Hematopoietic multipotent progenitor cell (in vitro differentiated cells): ENCODE measurements around the gene SLC4A7. TPM values are rescaled to one million over a fixed set of nuclear protein-coding genes. Genes with fewer than 3 reads are reported as not detected.
"Not testable (repeated sequence)": the region's sequence is repeated elsewhere in the genome, so short reads cannot be mapped to it uniquely, and the experiment has no call there.

Experiments used
- DNase-seq, 3 donors: peaks; one replicate each; pipeline ENCODE4 v3.0.0-alpha.2; 2011 to 2015; ENCODE audit warnings: low read depth in 2 of 3, low spot score in 2 of 3
- total RNA-seq: library from RNA; depleted of rRNA; stranded (reverse); fragments of >200 nt; gene quantifications from one replicate; pipeline ENCODE4 v1.2.3, GENCODE V29; 2012

SLC4A7 gene
- total RNA-seq, 1 donor, result 9.7 TPM

DNA sequence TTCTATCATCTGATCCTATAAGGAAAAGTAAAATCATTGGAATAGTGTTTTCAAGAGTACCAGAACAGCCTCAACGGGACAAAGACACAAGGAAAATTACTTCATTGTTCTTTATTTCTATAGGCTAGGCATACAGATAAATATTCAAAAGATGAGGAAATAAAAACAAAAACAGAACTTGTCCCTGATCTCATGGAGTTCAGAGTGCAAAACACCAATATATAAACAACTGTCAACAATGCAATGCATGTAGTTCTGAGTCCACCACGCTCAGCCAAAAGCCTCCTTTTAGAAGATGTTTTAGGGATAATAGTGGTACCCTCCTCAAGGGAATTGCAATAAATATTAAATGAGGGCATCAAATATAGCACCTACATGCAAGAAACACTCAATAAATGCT, 4.6 kb upstream of the SLC4A7 start:
- no peak for DNase-seq

GRCh38 chr3:27487383-27487782, 3.2 kb upstream of the SLC4A7 start:
- no peak for DNase-seq

GRCh38 chr3:27486336-27486735, 2.2 kb upstream of the SLC4A7 start:
- DNase-seq, result no peak

DNA sequence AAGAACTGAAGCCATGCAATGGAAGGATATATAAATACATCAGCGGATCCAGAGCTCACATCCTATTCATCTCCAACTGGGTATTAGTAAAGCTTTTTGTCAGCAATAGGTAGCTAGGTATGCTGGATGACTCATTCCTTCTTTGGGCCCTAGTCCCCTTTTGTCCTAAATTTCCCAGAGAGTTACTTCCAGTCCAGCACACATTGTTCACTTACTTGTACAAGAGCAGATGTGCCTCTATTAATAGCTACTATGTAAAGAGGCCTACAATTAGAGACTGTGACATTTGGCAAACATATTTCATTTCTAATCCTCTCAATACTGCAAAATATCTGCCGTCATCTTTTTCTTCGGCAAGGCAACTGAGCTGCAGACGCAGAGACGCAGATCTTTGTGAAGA, 1.7 kb upstream of the SLC4A7 start:
- no peak for DNase-seq

DNA sequence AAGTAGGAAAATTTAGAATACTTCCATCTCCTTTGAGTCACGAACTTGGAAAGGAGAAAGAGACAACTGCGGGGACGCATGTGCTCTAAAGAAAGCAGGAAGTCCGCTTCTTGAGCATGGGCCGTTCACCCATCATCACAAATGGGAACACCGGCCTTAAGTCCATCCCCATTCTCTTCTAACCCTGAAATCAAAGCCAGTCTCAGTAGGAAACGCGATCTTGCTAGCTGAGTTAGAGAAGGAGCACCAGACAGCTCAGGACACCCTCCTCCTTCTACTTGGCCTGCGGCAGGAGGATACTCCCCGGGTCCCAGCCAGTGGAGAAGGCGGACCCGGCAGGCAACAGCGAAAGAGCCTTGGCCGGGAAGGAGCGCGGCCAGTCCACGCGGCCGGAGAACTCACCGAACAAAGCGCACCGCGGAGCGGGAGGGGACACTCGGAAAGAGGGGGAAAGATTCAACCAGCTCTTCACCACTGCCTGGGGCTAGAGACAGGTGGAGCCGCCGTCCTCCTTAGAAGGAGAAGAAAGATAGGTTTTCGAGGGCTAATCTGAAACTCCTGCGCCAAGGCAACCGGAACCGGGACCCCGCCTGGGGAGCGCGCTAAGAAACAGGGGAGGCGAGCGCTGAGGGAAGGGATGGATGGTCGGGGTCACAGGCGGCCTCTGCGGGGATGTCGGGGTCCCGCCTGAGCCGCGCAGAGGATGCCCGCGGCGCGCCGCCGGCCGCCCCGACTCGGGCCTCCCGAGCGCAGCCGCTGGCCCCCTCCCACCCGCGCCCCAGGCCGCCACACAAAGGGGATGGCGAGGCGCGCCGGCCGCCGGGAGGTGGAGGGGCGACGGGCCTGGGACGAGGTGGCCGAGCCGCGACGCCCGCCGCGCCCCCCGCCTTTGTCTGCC, 818 bp downstream of the SLC4A7 start:
- DNase-seq, result peak; percentile 17 to 31 (median 23)

GRCh38 chr3:27479806-27480543, 4.2 kb downstream of the SLC4A7 start:
- DNase-seq, result peak in 2 of 3 donors; percentile 9 to 41

GRCh38 chr3:27471923-27472550, 12.1 kb downstream of the SLC4A7 start:
- DNase-seq, result no peak

GRCh38 chr3:27468283-27468886, 15.8 kb downstream of the SLC4A7 start:
- no peak for DNase-seq

DNA sequence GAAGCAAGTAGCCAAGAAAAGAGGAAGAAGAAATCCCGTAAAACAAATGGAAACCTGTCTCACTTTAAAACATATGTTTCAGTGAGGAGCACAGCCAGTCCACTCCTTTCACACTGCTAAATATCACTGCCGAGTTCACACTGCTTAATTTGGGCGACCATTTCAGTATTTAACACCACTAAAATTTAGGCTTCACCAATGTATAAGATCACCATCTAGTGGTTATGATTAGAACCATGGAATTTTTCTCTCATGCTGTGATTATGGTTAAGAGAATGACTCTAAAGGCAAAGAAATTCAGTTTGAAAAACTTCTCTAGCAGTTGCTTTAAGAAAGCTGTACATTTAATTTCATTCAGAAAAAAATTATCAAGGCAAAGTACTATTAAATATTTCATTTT, 16.6 kb downstream of the SLC4A7 start:
- peak; percentile 11 to 76 (median 45) for DNase-seq

DNA sequence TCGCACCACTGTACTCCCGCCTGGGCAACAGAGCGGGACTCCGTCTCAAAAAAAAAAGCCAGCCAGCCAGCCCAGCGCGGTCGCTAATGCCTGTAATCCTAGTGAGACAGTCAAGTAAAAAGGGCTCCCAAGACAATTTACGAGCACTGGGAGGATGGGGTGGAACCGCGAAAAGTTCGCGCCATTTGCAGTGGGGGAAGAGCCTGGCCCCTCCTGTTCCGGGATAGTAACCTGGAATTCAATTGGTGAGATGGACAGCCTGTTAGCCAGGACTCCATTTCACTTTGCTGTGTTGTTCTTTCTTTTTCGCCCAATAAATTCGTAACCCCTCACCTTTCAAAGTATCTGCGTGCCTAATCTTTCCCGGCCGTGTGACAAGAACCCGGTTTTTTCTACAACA, 19.5 kb downstream of the SLC4A7 start:
- no peak for DNase-seq

- DNase-seq, result no peak
Measured at GRCh38 chr3:27462228-27462627, 22.0 kb downstream of the SLC4A7 start.

DNA sequence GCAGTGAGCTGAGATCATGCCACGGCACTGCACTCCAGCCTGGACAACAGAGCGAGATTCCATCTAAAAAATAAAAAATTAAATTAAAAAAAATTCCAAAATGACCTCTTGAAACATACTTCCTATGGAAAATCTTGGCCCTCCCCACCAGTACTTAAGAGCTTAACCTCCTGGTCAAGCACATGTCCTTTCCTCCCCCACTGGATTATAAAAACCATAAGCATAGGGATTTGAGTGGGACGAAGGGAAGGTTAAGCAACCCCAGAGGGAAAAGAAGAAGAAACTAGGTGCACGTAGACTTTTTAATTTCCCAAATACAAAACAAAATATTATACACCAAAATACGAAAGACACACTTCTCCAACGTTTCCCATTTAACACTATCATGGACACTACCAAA, 25.3 kb downstream of the SLC4A7 start:
- DNase-seq, result no peak

- DNase-seq, result no peak
Measured at GRCh38 chr3:27456554-27456953, 27.6 kb downstream of the SLC4A7 start.

DNA sequence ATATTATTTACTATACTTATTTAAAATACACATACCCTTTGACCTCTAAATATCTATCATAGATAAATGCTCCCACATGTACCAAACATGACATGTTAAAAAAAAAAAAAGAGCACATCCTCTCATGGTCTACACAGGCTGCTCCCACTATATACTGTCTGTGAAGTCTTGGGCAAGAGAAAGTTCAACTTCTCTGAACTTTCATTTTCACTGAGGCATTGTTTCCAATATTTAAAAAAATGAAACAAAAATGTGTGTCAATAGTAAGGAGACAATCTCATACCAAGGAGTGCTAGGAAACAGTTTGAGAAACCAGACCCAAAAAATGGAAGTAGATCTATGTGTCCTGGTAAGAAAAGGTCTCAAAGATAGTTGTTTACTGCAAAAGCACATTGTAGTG, 29.3 kb downstream of the SLC4A7 start:
- no peak for DNase-seq

DNA sequence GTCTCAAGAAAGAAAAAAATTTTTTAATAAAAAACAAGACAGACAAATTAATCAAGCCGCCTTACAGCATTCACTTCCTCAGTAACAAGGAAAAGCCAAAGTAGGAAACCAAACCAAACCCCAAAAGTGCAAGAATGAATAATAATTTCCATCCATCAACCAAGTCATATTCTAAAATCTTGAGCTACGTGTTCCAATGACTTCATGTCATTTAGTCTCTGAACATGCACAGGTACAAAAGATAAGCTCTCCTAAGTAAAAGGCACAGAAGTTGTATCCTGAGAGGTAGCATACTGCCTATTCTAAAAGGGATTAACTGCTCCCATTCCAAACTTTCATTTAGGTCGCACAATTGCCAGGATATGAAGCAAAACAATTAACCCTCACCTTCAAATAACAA, 29.7 kb downstream of the SLC4A7 start:
- DNase-seq, result no peak

GRCh38 chr3:27452368-27453090, 31.7 kb downstream of the SLC4A7 start:
- no peak for DNase-seq

DNA sequence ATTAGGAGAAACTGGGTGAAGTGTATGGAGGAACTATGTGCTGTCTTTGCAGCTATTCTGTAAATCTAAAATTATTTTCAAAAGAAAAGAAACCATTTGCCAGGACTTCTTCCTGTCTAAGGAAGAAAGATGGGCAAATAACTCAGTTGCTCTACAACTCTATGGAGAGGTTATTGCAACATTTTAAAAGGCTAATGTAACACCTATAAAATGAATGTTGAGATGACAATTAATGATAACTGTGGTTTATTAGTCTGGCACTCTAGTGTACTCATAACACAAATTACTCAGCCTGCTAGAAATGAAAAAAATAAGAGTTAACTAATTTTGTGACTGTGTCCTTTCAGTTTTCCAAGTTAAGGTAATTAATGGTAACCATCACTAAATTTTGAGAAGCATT, 32.3 kb downstream of the SLC4A7 start:
- no peak for DNase-seq

DNA sequence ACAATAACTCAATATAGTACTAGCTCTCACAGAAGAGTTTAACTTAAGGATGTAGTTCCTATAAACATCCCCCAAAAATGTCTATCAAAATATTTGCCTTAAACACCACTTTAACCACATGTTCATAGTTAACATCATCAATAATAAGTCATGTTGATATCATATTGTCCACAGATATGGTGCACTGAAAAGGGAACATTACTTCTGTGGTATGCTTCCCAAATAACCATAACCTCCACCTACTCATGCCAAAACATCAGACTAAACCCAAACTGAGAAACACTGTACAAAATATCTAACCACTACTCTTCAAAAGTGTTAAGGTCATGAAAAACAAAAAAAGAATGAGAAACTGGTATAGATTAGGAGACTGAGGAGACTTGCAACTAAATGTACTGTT, 32.9 kb downstream of the SLC4A7 start:
- no peak for DNase-seq

- no peak for DNase-seq
Measured at GRCh38 chr3:27449530-27450150, 34.5 kb downstream of the SLC4A7 start.

GRCh38 chr3:27442995-27443394, 41.2 kb downstream of the SLC4A7 start:
- DNase-seq, result not testable (repeated sequence)
